Measurements from ENCODE around the gene GLG1. TPM values are rescaled to one million over a fixed set of nuclear protein-coding genes. Genes with fewer than 3 reads are reported as not detected.
"Not testable (repeated sequence)": the region's sequence is repeated elsewhere in the genome, so short reads cannot be mapped to it uniquely, and the experiment has no call there.

The GLG1 gene
- polyA plus RNA-seq, 2 donors, result 17.9 to 20.6 TPM

DNA sequence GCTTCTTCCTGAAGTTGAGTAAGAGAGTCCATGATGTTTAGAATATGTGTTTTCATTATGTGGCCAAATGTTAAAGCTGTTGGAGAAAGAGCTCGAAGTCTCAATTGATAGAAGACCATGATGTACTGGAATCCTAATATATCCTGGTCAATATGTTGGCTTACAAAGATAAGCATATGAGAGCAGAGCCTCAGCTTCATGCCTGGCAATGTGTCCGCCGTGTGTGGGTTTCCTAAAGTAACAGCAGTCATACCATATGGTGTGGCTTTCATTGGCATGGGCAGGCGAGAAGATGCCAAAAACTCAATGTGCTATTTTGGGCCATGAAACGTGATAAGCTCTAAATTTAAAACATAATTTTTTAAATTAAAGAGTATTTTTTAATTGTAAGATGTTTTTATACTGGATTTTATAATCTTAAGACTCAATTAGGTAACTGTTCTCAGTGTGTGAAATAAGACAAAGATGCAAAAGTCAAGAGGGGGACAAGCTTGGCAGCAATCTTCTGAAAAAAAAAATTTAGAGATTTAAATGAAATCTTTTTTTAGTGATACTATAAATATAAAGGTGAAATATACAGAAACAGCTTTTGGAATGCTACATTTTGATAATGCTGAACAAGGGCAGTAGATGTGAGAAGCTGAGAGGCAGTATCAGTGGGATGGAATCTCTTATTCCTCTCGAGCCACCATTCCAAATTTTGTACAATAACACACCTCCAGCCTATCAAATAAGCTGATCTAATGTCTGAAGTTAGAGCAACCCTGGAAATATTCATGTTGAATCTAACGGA lies 56.5 kb downstream of the GLG1 start:
- 83 to 85% methylated on average over 7 of the region's 7 CpGs for WGBS, 2 donors
- H3K27me3 ChIP-seq (ENCODE audit: control insufficient read depth in 1 of 2, insufficient read depth in 2 of 2, low read length in 2 of 2); H3K36me3 ChIP-seq (ENCODE audit: control insufficient read depth in 2 of 2, insufficient read depth in 2 of 2, low read length in 1 of 2); H3K27ac ChIP-seq (ENCODE audit: low read depth in 2 of 2, low read length in 1 of 2); H3K4me3 ChIP-seq (ENCODE audit: low read depth in 1 of 2, low read length in 2 of 2); H3K9me3 ChIP-seq (ENCODE audit: control insufficient read depth in 2 of 2, insufficient read depth in 1 of 2, low read depth in 1 of 2, low read length in 1 of 2); H3K4me1 ChIP-seq (ENCODE audit: control insufficient read depth in 2 of 2, insufficient read depth in 2 of 2, low read length in 1 of 2): not testable (repeated sequence)

- 96 to 98% methylated on average over 4 of the region's 4 CpGs for WGBS, 2 donors
- not testable (repeated sequence) for H3K9me3 ChIP-seq (ENCODE audit: control insufficient read depth in 2 of 2, insufficient read depth in 1 of 2, low read depth in 1 of 2, low read length in 1 of 2); H3K27me3 ChIP-seq (ENCODE audit: control insufficient read depth in 1 of 2, insufficient read depth in 2 of 2, low read length in 2 of 2); H3K27ac ChIP-seq (ENCODE audit: low read depth in 2 of 2, low read length in 1 of 2); H3K36me3 ChIP-seq (ENCODE audit: control insufficient read depth in 2 of 2, insufficient read depth in 2 of 2, low read length in 1 of 2); H3K4me3 ChIP-seq (ENCODE audit: low read depth in 1 of 2, low read length in 2 of 2); H3K4me1 ChIP-seq (ENCODE audit: control insufficient read depth in 2 of 2, insufficient read depth in 2 of 2, low read length in 1 of 2)
These were observed 60.8 kb downstream of the GLG1 start for GRCh38 chr16:74546112-74546511.

GRCh38 chr16:74542911-74543578 lies 63.9 kb downstream of the GLG1 start:
- H3K36me3 ChIP-seq (ENCODE audit: control insufficient read depth in 2 of 2, insufficient read depth in 2 of 2, low read length in 1 of 2); H3K27me3 ChIP-seq (ENCODE audit: control insufficient read depth in 1 of 2, insufficient read depth in 2 of 2, low read length in 2 of 2); H3K9me3 ChIP-seq (ENCODE audit: control insufficient read depth in 2 of 2, insufficient read depth in 1 of 2, low read depth in 1 of 2, low read length in 1 of 2); H3K4me1 ChIP-seq (ENCODE audit: control insufficient read depth in 2 of 2, insufficient read depth in 2 of 2, low read length in 1 of 2); H3K4me3 ChIP-seq (ENCODE audit: low read depth in 1 of 2, low read length in 2 of 2); H3K27ac ChIP-seq (ENCODE audit: low read depth in 2 of 2, low read length in 1 of 2): not testable (repeated sequence)
- WGBS, 2 donors, result 93 to 98% methylated on average over 1 of the region's 3 CpGs

DNA sequence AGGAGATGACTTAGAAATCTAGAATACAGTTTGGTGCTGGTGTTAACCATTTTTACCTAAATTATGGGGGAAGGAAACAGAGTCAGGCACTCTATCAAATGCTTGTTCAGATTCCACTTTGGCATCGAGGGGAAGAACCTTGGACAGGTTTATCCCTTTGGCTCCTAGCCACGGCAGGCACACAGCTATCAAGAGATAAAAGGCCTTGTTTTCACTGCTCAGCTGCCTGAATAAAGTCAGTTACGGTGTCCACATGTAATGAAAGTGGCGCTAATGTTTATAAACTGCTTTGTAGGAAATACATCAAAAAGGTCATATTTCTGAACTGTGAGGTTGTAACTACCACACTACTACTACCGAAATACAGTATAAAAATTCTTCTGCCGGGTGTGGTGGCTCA lies 66.3 kb downstream of the GLG1 start:
- 40 to 47% methylated on average over 6 of the region's 6 CpGs for WGBS, 2 donors
- H3K4me1 ChIP-seq (ENCODE audit: control insufficient read depth in 2 of 2, insufficient read depth in 2 of 2, low read length in 1 of 2); H3K9me3 ChIP-seq (ENCODE audit: control insufficient read depth in 2 of 2, insufficient read depth in 1 of 2, low read depth in 1 of 2, low read length in 1 of 2); H3K4me3 ChIP-seq (ENCODE audit: low read depth in 1 of 2, low read length in 2 of 2); H3K27me3 ChIP-seq (ENCODE audit: control insufficient read depth in 1 of 2, insufficient read depth in 2 of 2, low read length in 2 of 2); H3K36me3 ChIP-seq (ENCODE audit: control insufficient read depth in 2 of 2, insufficient read depth in 2 of 2, low read length in 1 of 2); H3K27ac ChIP-seq (ENCODE audit: low read depth in 2 of 2, low read length in 1 of 2): not testable (repeated sequence)

DNA sequence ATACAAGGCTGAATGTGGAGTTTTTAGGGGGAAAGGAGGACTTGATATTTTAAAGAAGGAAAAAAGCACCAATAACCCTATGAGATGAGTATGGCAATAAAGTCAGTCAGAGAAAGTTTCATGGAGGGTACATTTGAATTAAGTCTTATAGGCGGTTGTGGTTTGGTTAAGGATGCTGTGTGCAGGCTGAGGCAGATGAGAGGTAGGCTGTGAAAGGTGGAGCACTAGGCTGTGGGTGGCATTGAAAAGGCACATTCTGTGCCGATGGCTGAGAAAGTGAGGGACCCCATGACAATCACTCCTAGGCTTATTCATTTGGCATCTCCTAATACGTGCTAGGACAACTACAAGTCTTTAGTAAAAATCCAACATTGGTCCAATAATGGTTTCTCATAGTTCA lies 68.1 kb downstream of the GLG1 start:
- 100% methylated on average over 1 of the region's 3 CpGs; no CpG with 5 or more reads in 1 of the 2 donors for WGBS, 2 donors
- H3K4me3 ChIP-seq (ENCODE audit: low read depth in 1 of 2, low read length in 2 of 2); H3K9me3 ChIP-seq (ENCODE audit: control insufficient read depth in 2 of 2, insufficient read depth in 1 of 2, low read depth in 1 of 2, low read length in 1 of 2); H3K27me3 ChIP-seq (ENCODE audit: control insufficient read depth in 1 of 2, insufficient read depth in 2 of 2, low read length in 2 of 2); H3K4me1 ChIP-seq (ENCODE audit: control insufficient read depth in 2 of 2, insufficient read depth in 2 of 2, low read length in 1 of 2); H3K36me3 ChIP-seq (ENCODE audit: control insufficient read depth in 2 of 2, insufficient read depth in 2 of 2, low read length in 1 of 2); H3K27ac ChIP-seq (ENCODE audit: low read depth in 2 of 2, low read length in 1 of 2): not testable (repeated sequence)

- not testable (repeated sequence) for H3K4me1 ChIP-seq (ENCODE audit: control insufficient read depth in 2 of 2, insufficient read depth in 2 of 2, low read length in 1 of 2); H3K9me3 ChIP-seq (ENCODE audit: control insufficient read depth in 2 of 2, insufficient read depth in 1 of 2, low read depth in 1 of 2, low read length in 1 of 2); H3K36me3 ChIP-seq (ENCODE audit: control insufficient read depth in 2 of 2, insufficient read depth in 2 of 2, low read length in 1 of 2); H3K27me3 ChIP-seq (ENCODE audit: control insufficient read depth in 1 of 2, insufficient read depth in 2 of 2, low read length in 2 of 2); H3K27ac ChIP-seq (ENCODE audit: low read depth in 2 of 2, low read length in 1 of 2); H3K4me3 ChIP-seq (ENCODE audit: low read depth in 1 of 2, low read length in 2 of 2)
- 90 to 93% methylated on average over 1 of the region's 1 CpG for WGBS, 2 donors
These were observed 69.2 kb downstream of the GLG1 start for GRCh38 chr16:74537746-74538145.

DNA sequence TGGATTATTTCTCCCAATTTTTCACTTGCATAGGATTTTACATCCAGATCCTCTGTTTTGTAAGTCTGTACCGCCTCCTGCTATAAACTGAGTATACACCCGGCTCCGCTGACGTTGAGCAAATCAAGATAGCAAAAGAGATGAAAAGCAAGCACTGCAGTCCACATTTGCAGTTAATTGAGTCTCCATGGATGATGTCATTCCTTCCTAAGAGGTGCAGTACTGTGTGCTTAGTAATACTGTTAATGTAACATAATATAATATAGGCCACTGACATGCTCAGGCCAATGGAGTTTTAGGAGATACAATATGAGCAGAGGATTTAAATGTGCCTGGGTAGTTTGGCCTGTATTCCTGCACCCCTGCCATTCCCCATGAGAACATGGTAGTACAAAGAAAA lies 72.3 kb downstream of the GLG1 start:
- not testable (repeated sequence) for H3K4me1 ChIP-seq (ENCODE audit: control insufficient read depth in 2 of 2, insufficient read depth in 2 of 2, low read length in 1 of 2); H3K27ac ChIP-seq (ENCODE audit: low read depth in 2 of 2, low read length in 1 of 2); H3K36me3 ChIP-seq (ENCODE audit: control insufficient read depth in 2 of 2, insufficient read depth in 2 of 2, low read length in 1 of 2); H3K4me3 ChIP-seq (ENCODE audit: low read depth in 1 of 2, low read length in 2 of 2); H3K9me3 ChIP-seq (ENCODE audit: control insufficient read depth in 2 of 2, insufficient read depth in 1 of 2, low read depth in 1 of 2, low read length in 1 of 2); H3K27me3 ChIP-seq (ENCODE audit: control insufficient read depth in 1 of 2, insufficient read depth in 2 of 2, low read length in 2 of 2)
- WGBS, 2 donors, result 75 to 96% methylated on average over 3 of the region's 4 CpGs

- Histone ChIP-seq H3K4me3 (ENCODE audit: low read depth in 1 of 2, low read length in 2 of 2) (no peak overlapping the region), H3K27ac (ENCODE audit: low read depth in 2 of 2, low read length in 1 of 2) (no peak overlapping the region), H3K9me3 (ENCODE audit: control insufficient read depth in 2 of 2, insufficient read depth in 1 of 2, low read depth in 1 of 2, low read length in 1 of 2) (no peaks in the 10 kb centered on the region), H3K36me3 (ENCODE audit: control insufficient read depth in 2 of 2, insufficient read depth in 2 of 2, low read length in 1 of 2) (no peaks in the 10 kb centered on the region), H3K4me1 (ENCODE audit: control insufficient read depth in 2 of 2, insufficient read depth in 2 of 2, low read length in 1 of 2) (no peaks in the 10 kb centered on the region), H3K27me3 (ENCODE audit: control insufficient read depth in 1 of 2, insufficient read depth in 2 of 2, low read length in 2 of 2) (no peaks in the 10 kb centered on the region)
These were observed 82.0 kb downstream of the GLG1 start for GRCh38 chr16:74524926-74525325.

DNA sequence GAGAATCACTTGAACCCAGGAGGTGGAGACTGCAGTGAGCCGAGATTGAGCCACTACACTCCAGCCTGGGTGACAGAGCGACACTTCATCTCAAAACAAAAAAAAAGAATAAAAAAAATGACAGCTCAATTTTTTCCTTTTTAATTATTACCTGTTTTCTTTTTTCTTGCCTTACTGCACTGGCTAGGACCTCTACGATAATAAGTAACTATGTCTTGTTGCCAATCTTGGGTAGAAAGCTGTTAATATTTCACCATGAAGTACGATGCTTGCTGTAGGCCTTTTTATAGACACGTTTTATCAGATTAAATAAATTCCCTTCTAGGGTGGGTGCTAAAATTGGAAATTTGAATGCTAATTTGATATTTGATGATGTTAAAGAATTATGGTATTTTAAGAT lies 82.8 kb downstream of the GLG1 start:
- Histone ChIP-seq H3K36me3 (ENCODE audit: control insufficient read depth in 2 of 2, insufficient read depth in 2 of 2, low read length in 1 of 2) (no peaks in the 10 kb centered on the region), H3K4me1 (ENCODE audit: control insufficient read depth in 2 of 2, insufficient read depth in 2 of 2, low read length in 1 of 2) (no peaks in the 10 kb centered on the region), H3K4me3 (ENCODE audit: low read depth in 1 of 2, low read length in 2 of 2) (no peak overlapping the region), H3K27me3 (ENCODE audit: control insufficient read depth in 1 of 2, insufficient read depth in 2 of 2, low read length in 2 of 2) (no peaks in the 10 kb centered on the region), H3K27ac (ENCODE audit: low read depth in 2 of 2, low read length in 1 of 2) (no peak overlapping the region), H3K9me3 (ENCODE audit: control insufficient read depth in 2 of 2, insufficient read depth in 1 of 2, low read depth in 1 of 2, low read length in 1 of 2) (no peaks in the 10 kb centered on the region)
- WGBS, 2 donors, result 92 to 97% methylated on average over 5 of the region's 5 CpGs

DNA sequence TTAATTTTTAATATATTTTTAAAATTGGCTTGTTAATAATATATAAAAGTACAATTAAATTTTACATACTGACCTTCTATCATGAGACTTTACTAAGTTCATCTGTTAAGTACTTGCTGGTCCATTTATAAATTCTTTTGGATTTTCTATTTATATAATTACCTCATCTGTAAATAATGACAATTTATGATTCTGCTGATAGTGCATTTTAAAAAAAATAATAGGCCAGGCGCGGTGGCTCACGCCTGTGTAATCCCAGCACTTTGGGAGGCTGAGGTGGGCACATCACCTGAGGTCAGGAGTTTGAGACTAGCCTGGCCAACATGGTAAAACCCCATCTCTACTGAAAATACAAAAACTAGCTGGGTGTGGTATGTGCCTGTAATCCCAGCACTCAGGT lies 83.2 kb downstream of the GLG1 start:
- not testable (repeated sequence) for H3K4me1 ChIP-seq (ENCODE audit: control insufficient read depth in 2 of 2, insufficient read depth in 2 of 2, low read length in 1 of 2); H3K36me3 ChIP-seq (ENCODE audit: control insufficient read depth in 2 of 2, insufficient read depth in 2 of 2, low read length in 1 of 2); H3K4me3 ChIP-seq (ENCODE audit: low read depth in 1 of 2, low read length in 2 of 2); H3K27ac ChIP-seq (ENCODE audit: low read depth in 2 of 2, low read length in 1 of 2); H3K9me3 ChIP-seq (ENCODE audit: control insufficient read depth in 2 of 2, insufficient read depth in 1 of 2, low read depth in 1 of 2, low read length in 1 of 2); H3K27me3 ChIP-seq (ENCODE audit: control insufficient read depth in 1 of 2, insufficient read depth in 2 of 2, low read length in 2 of 2)
- 98 to 100% methylated on average over 3 of the region's 3 CpGs for WGBS, 2 donors

All from esophagus (tissue), 2 donors.